ENCODE data around the gene KLF16.
A peak's percentile ranks its signal among the peaks of the same experiment; 100 is the strongest.
"Not testable (repeated sequence)": the region's sequence is repeated elsewhere in the genome, so short reads cannot be mapped to it uniquely, and the experiment has no call there.

The KLF16 gene

GRCh38 chr19:1875646-1876495 is 12.5 kb upstream of the KLF16 start:
- no peak for TF ChIP-seq CTCF (IDR thresholded peaks at IDR 0.05; ENCODE audit: extremely low read depth, missing control alignments)
- DNase-seq (ENCODE audit: low spot score): peak; percentile 94

GRCh38 chr19:1875265-1875645 is 11.9 kb upstream of the KLF16 start:
- DNase-seq (ENCODE audit: low spot score): not testable (repeated sequence)

- TF ChIP-seq CTCF (IDR thresholded peaks at IDR 0.05; ENCODE audit: extremely low read depth, missing control alignments): no peak
- DNase-seq (ENCODE audit: low spot score): no peak
These were observed 11.3 kb upstream of the KLF16 start for GRCh38 chr19:1874554-1875185.

GRCh38 chr19:1873524-1874473 is 10.4 kb upstream of the KLF16 start:
- DNase-seq (ENCODE audit: low spot score): no peak
- TF ChIP-seq CTCF (IDR thresholded peaks at IDR 0.05; ENCODE audit: extremely low read depth, missing control alignments): no peak

GRCh38 chr19:1872807-1873523 is 9.6 kb upstream of the KLF16 start:
- TF ChIP-seq CTCF (IDR thresholded peaks at IDR 0.05; ENCODE audit: extremely low read depth, missing control alignments): no peak
- no peak for DNase-seq (ENCODE audit: low spot score)

GRCh38 chr19:1871630-1872029 is 8.3 kb upstream of the KLF16 start:
- no peak for TF ChIP-seq CTCF (IDR thresholded peaks at IDR 0.05; ENCODE audit: extremely low read depth, missing control alignments)
- DNase-seq (ENCODE audit: low spot score): no peak

- no peak for DNase-seq (ENCODE audit: low spot score)
- no peak for TF ChIP-seq CTCF (IDR thresholded peaks at IDR 0.05; ENCODE audit: extremely low read depth, missing control alignments)
These were observed 7.8 kb upstream of the KLF16 start for GRCh38 chr19:1871140-1871597.
